Measurements from ENCODE around the gene ERCC6. TPM values are rescaled to one million over a fixed set of nuclear protein-coding genes. Genes with fewer than 3 reads are reported as not detected.

The ERCC6 gene
- total and polyA plus RNA-seq, 2 donors (not counting 3 experiments of a cell fraction or from before 2014, with no cell fraction given) = 15.3 to 39.6 TPM

GRCh38 chr10:49540056-49540797, 1.3 kb upstream of the ERCC6 start:
- POLR2A ChIA-PET = interaction anchor here (2.5 kb wide), 1 partner anchor 12 kb away, joined by 20 read pairs; no protein-coding TSS in a partner anchor
- Histone ChIP-seq H2AFZ (ENCODE audit: low read depth, low read length) (peak overlapping the region; percentile 90), H4K20me1 (replicated peaks; ENCODE audit: control insufficient read depth, extremely low read depth, insufficient read depth, low read length) (no peaks in the 10 kb centered on the region), H3K9me1 (replicated peaks; ENCODE audit: control insufficient read depth, extremely low read depth, insufficient read depth, low read length) (no peaks in the 10 kb centered on the region), H3K27me3 (ENCODE audit: control insufficient read depth in 2 of 2, insufficient read depth in 2 of 2, low read length in 2 of 2) (no peaks in the 10 kb centered on the region), H3K36me3 (ENCODE audit: control insufficient read depth in 2 of 2, extremely low read depth in 1 of 2, insufficient read depth in 2 of 2, low read length in 2 of 2) (no peaks in the 10 kb centered on the region), H3K4me3 (replicated peaks in 1 of 3; ENCODE audit: insufficient read depth in 1 of 3, low read depth in 1 of 3, low read length in 3 of 3) (no peak overlapping the region), H3K4me1 (ENCODE audit: control insufficient read depth, extremely low read depth, insufficient read depth, low read length) (peaks cover 33% of the 10 kb centered on the region), H3K79me2 (ENCODE audit: control insufficient read depth, insufficient read depth, low read length) (peaks cover 25% of the 10 kb centered on the region), H3K9ac (replicated peaks; ENCODE audit: extremely low read depth, insufficient read depth, low read length) (no peak overlapping the region), H3K9me3 (replicated peaks; ENCODE audit: control insufficient read depth, insufficient read depth, low read length) (no peaks in the 10 kb centered on the region), H3K27ac (ENCODE audit: insufficient read depth, low read depth, low read length) (peak overlapping the region; percentile 84), H3K4me2 (ENCODE audit: insufficient read depth, low read length) (no peak overlapping the region)
- intact Hi-C loops (cut with micrococcal nuclease) (no loop called here), dilution Hi-C loops (cut with MboI; ENCODE audit: extremely low pct_ligation_motif_present, low sequenced_read_pairs) (no loop called here)
- FAIRE-seq (no peak), DNase-seq (ENCODE audit: low read depth, low spot score) (no peak)
- TF ChIP-seq FOS (IDR thresholded peaks at IDR 0.05; ENCODE audit: borderline replicate concordance, insufficient read depth, low read length) = no peak
- no peak for TF ChIP-seq POLR2A (IDR thresholded peaks at IDR 0.05; ENCODE audit: low read depth, low read length)
- no peak for TF ChIP-seq MAX (IDR thresholded peaks at IDR 0.05; ENCODE audit: insufficient read depth, insufficient read length)
- no peak for TF ChIP-seq JUN (IDR thresholded peaks at IDR 0.05; ENCODE audit: borderline replicate concordance, insufficient read depth, insufficient read length, low read depth)
- TF ChIP-seq MYC (IDR thresholded peaks at IDR 0.05; ENCODE audit: low read depth, low read length) = no peak
- no peak for TF ChIP-seq GATA2 (IDR thresholded peaks at IDR 0.05; ENCODE audit: insufficient read depth, insufficient read length, low read depth, low read length)
- TF ChIP-seq CTCF (IDR thresholded peaks at IDR 0.05; ENCODE audit: extremely low read depth in 1 of 2, insufficient read depth in 1 of 2, low read depth in 1 of 2, low read length in 2 of 2) = no peak
- TF ChIP-seq POLR2AphosphoS5 (IDR thresholded peaks at IDR 0.05; ENCODE audit: insufficient read depth, low read depth, low read length) = no peak
- no peak for TF ChIP-seq EZH2 (IDR thresholded peaks at IDR 0.05; ENCODE audit: borderline replicate concordance, low read depth, low read length, severe bottlenecking)
- CTCF ChIA-PET = interaction anchor here (1.3 to 2.1 kb wide), 4 partner anchors 12 to 53 kb away, joined by 3 to 19 read pairs (median 9); no protein-coding TSS in a partner anchor
- BruUV-seq (replicated peaks) = no TSS peak
